Skeletal muscle satellite cell (primary cell): ENCODE results near the gene VSTM2B.

Source experiments
- H3K27me3 ChIP-seq: 2 replicates; pipeline ENCODE4 v1.7.0; 2013; ENCODE audit warnings: low read length; ENCODE audit not compliant: control insufficient read depth, insufficient read depth
- H3K36me3 ChIP-seq: 2 replicates; pipeline ENCODE4 v1.7.0; 2013; ENCODE audit warnings: mild to moderate bottlenecking, control low read depth, low read length; ENCODE audit not compliant: insufficient read depth
- H3K4me1 ChIP-seq: 2 replicates; pipeline ENCODE4 v1.7.0; 2013; ENCODE audit warnings: low read length; ENCODE audit not compliant: control insufficient read depth, insufficient read depth
- H3K4me2 ChIP-seq: 2 replicates; pipeline ENCODE4 v1.7.0; 2013; ENCODE audit warnings: mild to moderate bottlenecking, low read length
- H3K4me3 ChIP-seq: 2 replicates; pipeline ENCODE4 v1.7.0; 2013; ENCODE audit warnings: low read length
- H3K9ac ChIP-seq: 2 replicates; pipeline ENCODE4 v1.7.0; 2013; ENCODE audit warnings: mild to moderate bottlenecking, low read depth, low read length, moderate library complexity
- H3K9me3 ChIP-seq: replicated peaks from 2 replicates; pipeline ENCODE4 v1.7.0; 2013; ENCODE audit warnings: mild to moderate bottlenecking, control low read depth, low read length

VSTM2B gene

GRCh38 chr19:29497686-29498436 is 27.9 kb upstream of the VSTM2B start:
- Histone ChIP-seq H3K4me1 (no peaks in the 10 kb centered on the region), H3K27me3 (no peaks in the 10 kb centered on the region), H3K9me3 (no peaks in the 10 kb centered on the region), H3K4me2 (no peak overlapping the region), H3K9ac (no peak overlapping the region), H3K36me3 (no peaks in the 10 kb centered on the region), H3K4me3 (no peak overlapping the region)

GRCh38 chr19:29499261-29499920 is 26.4 kb upstream of the VSTM2B start:
- Histone ChIP-seq H3K4me2 (no peak overlapping the region), H3K9me3 (no peaks in the 10 kb centered on the region), H3K9ac (no peak overlapping the region), H3K4me3 (no peak overlapping the region), H3K36me3 (no peaks in the 10 kb centered on the region), H3K4me1 (no peaks in the 10 kb centered on the region), H3K27me3 (no peaks in the 10 kb centered on the region)

DNA sequence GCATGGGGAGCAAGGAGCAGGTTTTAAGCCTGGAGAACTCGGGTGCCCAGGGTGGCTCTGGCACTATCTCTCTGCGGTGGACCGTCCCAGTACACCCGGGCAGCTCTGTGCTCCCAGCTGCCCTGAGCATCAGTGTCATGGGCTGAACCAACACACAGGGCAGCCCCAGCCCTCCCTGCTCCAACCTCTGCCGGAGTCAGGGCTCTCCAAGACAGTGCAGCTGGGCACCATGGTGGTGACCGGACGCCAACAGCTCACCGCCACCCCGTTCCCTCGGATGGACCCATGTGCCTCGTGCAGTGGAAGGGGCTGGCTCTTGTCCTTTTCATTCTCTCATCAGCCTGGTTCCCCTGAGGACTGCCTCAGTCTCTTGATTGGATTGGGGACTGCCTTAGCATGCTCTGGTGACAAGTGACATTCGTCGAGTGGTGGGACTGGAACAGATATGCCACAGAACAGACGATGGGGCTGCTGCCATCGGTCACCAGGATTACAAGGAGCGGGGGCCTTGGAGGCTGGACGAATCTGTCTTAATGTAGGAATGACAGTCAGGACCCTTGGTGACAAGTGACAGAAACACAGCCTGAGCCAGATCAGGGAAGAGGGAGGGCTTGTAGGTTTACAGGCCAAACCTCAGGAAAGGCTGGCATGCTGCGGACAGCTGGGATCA is 25.7 kb upstream of the VSTM2B start:
- H3K9ac ChIP-seq = no peak overlapping the region
- H3K4me1 ChIP-seq = no peaks in the 10 kb centered on the region
- H3K36me3 ChIP-seq = no peaks in the 10 kb centered on the region
- no peaks in the 10 kb centered on the region for H3K27me3 ChIP-seq
- H3K9me3 ChIP-seq = no peaks in the 10 kb centered on the region
- H3K4me2 ChIP-seq = no peak overlapping the region
- H3K4me3 ChIP-seq = no peak overlapping the region

DNA sequence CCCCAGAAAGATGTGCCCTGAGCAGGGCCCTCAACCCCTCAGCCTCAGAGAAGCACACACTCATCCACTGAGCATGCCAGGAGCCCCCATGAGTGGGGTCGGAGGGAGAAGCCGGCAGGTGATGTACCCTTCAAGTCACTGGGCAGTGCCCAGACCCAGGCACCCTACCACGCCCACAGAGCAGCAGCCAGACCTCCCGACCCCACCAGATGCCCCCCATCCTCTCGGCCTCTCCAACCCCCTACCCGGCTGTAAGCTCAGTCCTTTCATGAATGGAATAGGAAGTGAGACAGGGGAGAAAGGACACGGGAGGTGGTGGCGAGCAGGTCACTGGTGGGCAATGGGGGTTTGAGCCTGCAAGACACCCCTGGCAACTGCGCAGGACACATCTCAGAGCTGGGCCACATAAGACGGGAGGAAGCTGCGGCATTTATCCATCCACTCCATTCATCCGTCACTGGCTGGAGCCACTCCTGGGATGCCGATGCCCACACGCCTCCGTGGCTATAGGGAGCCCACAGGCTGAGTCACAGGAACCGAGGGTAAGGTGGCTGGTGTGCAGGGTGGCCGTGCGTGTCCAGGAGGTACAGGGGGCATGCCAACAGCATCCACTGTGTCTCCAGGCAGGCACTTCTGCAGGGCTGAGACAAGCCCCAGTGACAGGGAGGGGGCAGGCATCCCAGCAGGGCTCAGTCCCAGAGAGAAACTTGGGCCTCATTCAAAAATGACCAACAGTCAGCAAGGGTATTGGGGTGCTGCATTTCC is 23.8 kb upstream of the VSTM2B start:
- Histone ChIP-seq H3K27me3 (no peaks in the 10 kb centered on the region), H3K9ac (no peak overlapping the region), H3K4me1 (no peaks in the 10 kb centered on the region), H3K4me2 (no peak overlapping the region), H3K9me3 (no peaks in the 10 kb centered on the region), H3K4me3 (no peak overlapping the region), H3K36me3 (no peaks in the 10 kb centered on the region)

DNA sequence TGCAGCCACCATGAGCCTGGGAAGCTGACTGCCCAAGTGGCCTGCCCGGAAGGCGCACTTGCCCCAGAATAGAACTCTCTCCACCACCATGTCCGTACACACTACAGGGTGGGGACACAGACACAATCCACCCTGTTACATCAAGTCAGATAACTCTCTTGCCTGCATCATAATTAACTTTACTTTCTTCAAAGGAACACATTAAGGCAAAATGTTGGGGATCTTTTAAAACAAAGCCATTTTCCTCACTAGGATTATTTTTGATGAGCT is 23.3 kb upstream of the VSTM2B start:
- Histone ChIP-seq H3K4me3 (no peak overlapping the region), H3K36me3 (no peaks in the 10 kb centered on the region), H3K4me1 (no peaks in the 10 kb centered on the region), H3K4me2 (no peak overlapping the region), H3K9ac (no peak overlapping the region), H3K9me3 (no peaks in the 10 kb centered on the region), H3K27me3 (no peaks in the 10 kb centered on the region)

DNA sequence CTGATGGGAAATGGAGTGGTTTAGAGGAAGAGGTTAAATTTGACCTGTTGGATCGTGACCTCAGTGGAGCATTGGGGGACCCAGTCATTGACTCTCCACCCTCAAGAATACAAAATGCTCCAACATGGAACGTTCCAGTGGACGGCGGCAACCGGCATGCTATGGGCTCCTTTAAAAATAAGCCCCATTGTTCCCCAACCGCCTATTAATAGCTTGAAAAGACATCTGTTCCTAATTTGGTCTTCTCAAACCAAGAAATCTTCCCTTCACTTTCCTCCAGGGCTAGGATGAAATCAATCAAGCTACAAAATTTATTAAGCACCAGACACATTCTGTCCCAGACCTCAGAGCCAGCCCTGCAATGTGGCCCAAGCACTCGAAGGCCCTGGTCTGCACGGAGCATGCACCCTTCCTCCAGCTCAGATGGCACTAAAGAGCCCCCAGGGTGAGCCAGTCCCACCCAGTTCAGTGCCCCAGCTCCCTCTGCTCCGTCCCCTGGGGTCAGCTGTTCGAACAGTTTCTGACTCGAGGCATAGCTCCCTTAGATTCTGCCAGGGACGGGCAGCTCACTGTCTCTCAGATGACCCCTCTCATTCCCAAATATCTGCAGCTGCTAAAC is 22.5 kb upstream of the VSTM2B start:
- no peaks in the 10 kb centered on the region for H3K36me3 ChIP-seq

DNA sequence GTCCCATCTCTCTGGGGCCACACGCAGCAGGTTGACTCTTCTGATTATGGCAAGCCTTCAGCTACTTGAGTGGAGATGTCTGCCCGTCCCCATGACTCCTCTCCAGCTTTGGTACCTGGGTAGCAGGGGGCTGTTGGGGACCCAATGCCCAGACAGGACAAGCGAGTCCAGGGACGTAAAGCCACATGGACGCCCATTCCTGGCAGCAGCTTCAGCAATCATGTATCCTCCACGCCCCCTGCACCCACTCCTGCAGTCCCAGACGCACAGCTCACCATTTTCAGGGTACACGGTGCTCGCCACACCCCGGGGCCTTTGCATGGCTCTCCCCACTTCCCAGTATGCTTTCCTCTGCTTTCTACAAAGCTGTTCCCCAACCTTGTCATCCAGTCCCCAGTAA is 22.0 kb upstream of the VSTM2B start:
- Histone ChIP-seq H3K4me1 (no peaks in the 10 kb centered on the region), H3K27me3 (no peaks in the 10 kb centered on the region), H3K9ac (no peak overlapping the region), H3K36me3 (no peaks in the 10 kb centered on the region), H3K4me3 (no peak overlapping the region), H3K4me2 (no peak overlapping the region), H3K9me3 (no peaks in the 10 kb centered on the region)

More for the DNA sequence above, 22.5 kb upstream of the VSTM2B start:
- Histone ChIP-seq H3K4me1 (no peaks in the 10 kb centered on the region), H3K4me3 (no peak overlapping the region), H3K4me2 (no peak overlapping the region), H3K27me3 (no peaks in the 10 kb centered on the region), H3K9ac (no peak overlapping the region), H3K9me3 (no peaks in the 10 kb centered on the region)

DNA sequence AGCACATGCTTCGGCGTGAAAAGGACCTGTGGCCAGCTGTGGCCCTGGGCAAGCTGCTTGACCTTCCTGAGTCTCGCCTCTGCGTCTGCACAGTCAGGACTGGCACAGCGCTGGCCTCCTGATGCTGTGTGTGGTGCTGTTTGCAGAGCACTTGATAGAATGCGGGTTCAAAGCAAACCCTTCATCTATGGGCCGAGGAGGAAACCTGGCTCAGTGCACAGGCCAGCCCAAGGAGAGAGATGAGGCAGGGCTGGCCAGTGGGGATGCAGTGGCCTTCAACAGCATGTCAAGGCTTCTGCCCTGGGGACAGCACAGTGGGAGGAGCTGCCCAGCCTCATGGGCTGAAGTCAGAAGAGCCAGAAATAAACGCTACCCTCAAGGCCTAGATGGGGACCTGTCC is 21.3 kb upstream of the VSTM2B start:
- Histone ChIP-seq H3K4me2 (no peak overlapping the region), H3K27me3 (no peaks in the 10 kb centered on the region), H3K9me3 (no peaks in the 10 kb centered on the region), H3K9ac (no peak overlapping the region), H3K36me3 (no peaks in the 10 kb centered on the region), H3K4me1 (no peaks in the 10 kb centered on the region), H3K4me3 (no peak overlapping the region)

- H3K36me3 ChIP-seq = no peaks in the 10 kb centered on the region
- H3K9me3 ChIP-seq = no peaks in the 10 kb centered on the region
- no peak overlapping the region for H3K4me2 ChIP-seq
- H3K4me1 ChIP-seq = no peaks in the 10 kb centered on the region
- no peak overlapping the region for H3K4me3 ChIP-seq
- H3K27me3 ChIP-seq = no peaks in the 10 kb centered on the region
- H3K9ac ChIP-seq = no peak overlapping the region
Observed at GRCh38 chr19:29505097-29505824, 20.5 kb upstream of the VSTM2B start.

GRCh38 chr19:29506619-29506911 is 19.2 kb upstream of the VSTM2B start:
- Histone ChIP-seq H3K27me3 (no peaks in the 10 kb centered on the region), H3K4me3 (no peak overlapping the region), H3K4me1 (no peaks in the 10 kb centered on the region), H3K9me3 (no peaks in the 10 kb centered on the region), H3K36me3 (no peaks in the 10 kb centered on the region), H3K4me2 (no peak overlapping the region), H3K9ac (no peak overlapping the region)
